Measurements from ENCODE around the gene MAP4K1.
A peak's percentile ranks its signal among the peaks of the same experiment; 100 is the strongest.

MAP4K1 gene
- 71.8 to 121 (median 95.6) reads per million in 4 donors for total RNA-seq

- DNase-seq = peak; percentile 33 to 83 (median 57)
These were observed at the start of gene MAP4K1 for GRCh38 chr19:38617764-38618589. Gene MAP4K1, minus strand, starts transcription at chr19:38617953. Its CDS starts 58 bp downstream, at chr19:38617895.

GRCh38 chr19:38666663-38667511, 49.1 kb upstream of the MAP4K1 start:
- peak in 1 of 5 donors; percentile 72 for DNase-seq

GRCh38 chr19:38665950-38666662, 48.4 kb upstream of the MAP4K1 start:
- no peak for DNase-seq

- DNase-seq = no peak
These were observed 47.6 kb upstream of the MAP4K1 start for GRCh38 chr19:38665219-38665931.

- DNase-seq = no peak
These were observed 46.9 kb upstream of the MAP4K1 start for GRCh38 chr19:38664503-38665211.

- DNase-seq = no peak
These were observed 46.3 kb upstream of the MAP4K1 start for GRCh38 chr19:38663957-38664502.

GRCh38 chr19:38663156-38663651, 45.5 kb upstream of the MAP4K1 start:
- no peak for DNase-seq

- DNase-seq = no peak
These were observed 44.9 kb upstream of the MAP4K1 start for GRCh38 chr19:38662537-38663155.

- no peak for DNase-seq
These were observed 44.2 kb upstream of the MAP4K1 start for GRCh38 chr19:38661996-38662395.

- DNase-seq = no peak
These were observed 43.4 kb upstream of the MAP4K1 start for GRCh38 chr19:38661136-38661535.

GRCh38 chr19:38660724-38661123, 43.0 kb upstream of the MAP4K1 start:
- DNase-seq = no peak

GRCh38 chr19:38658462-38659306, 40.9 kb upstream of the MAP4K1 start:
- no peak for DNase-seq

GRCh38 chr19:38657633-38658222, 40.0 kb upstream of the MAP4K1 start:
- peak in 1 of 5 donors; percentile 25 for DNase-seq

GRCh38 chr19:38656171-38656981, 38.6 kb upstream of the MAP4K1 start:
- peak in 4 of 5 donors; percentile 17 to 40 (median 28) for DNase-seq

- DNase-seq = peak in 1 of 5 donors; percentile 89
These were observed 37.5 kb upstream of the MAP4K1 start for GRCh38 chr19:38655148-38655824.

- no peak for DNase-seq
These were observed 36.9 kb upstream of the MAP4K1 start for GRCh38 chr19:38654628-38655055.

- DNase-seq = no peak
These were observed 35.3 kb upstream of the MAP4K1 start for GRCh38 chr19:38653028-38653571.
